ENCODE measurements around the gene KIF20A. TPM values are rescaled to one million over a fixed set of nuclear protein-coding genes. Genes with fewer than 3 reads are reported as not detected.

Gene KIF20A
- total RNA-seq, 1 donor from 2014 or later = 77.6 TPM

GRCh38 chr5:138213161-138214029 is 34.5 kb downstream of the KIF20A start, which contains the start of gene CDC23:
TSS of gene CDC23 (minus strand) at chr5:138213323. CDS start at chr5:138213312, 11 bp downstream.
- DNase-seq (ENCODE audit: low read depth, low spot score) = peak; percentile 86
- Mint-ChIP-seq H3K36me3 (ENCODE audit: low read depth) (no peaks in the 10 kb centered on the region), H3K4me3 (peak within 1 kb of the TSS; percentile 99), H3K9me3 (no peaks in the 10 kb centered on the region), H3K4me1 (peaks cover 24% of the 10 kb centered on the region), H3K27me3 (ENCODE audit: low read depth) (no peaks in the 10 kb centered on the region), H3K27ac (ENCODE audit: unreplicated experiment) (peak within 1 kb of the TSS; percentile 98)
- no peak for TF ChIP-seq CTCF (conservative IDR thresholded peaks at IDR 0.05)

GRCh38 chr5:138216799-138217198 is 37.9 kb downstream of the KIF20A start:
- Mint-ChIP-seq H3K4me3 (no peak overlapping the region), H3K9me3 (no peaks in the 10 kb centered on the region), H3K4me1 (peaks cover 17% of the 10 kb centered on the region), H3K27ac (ENCODE audit: unreplicated experiment) (no peak overlapping the region), H3K36me3 (ENCODE audit: low read depth) (no peaks in the 10 kb centered on the region), H3K27me3 (ENCODE audit: low read depth) (no peaks in the 10 kb centered on the region)
- DNase-seq (ENCODE audit: low read depth, low spot score) = no peak
- TF ChIP-seq CTCF (conservative IDR thresholded peaks at IDR 0.05) = no peak

- no peak for DNase-seq (ENCODE audit: low read depth, low spot score)
- TF ChIP-seq CTCF (conservative IDR thresholded peaks at IDR 0.05) = no peak
- Mint-ChIP-seq H3K27ac (ENCODE audit: unreplicated experiment) (no peak overlapping the region), H3K4me1 (peaks cover 7% of the 10 kb centered on the region), H3K4me3 (no peak overlapping the region), H3K27me3 (ENCODE audit: low read depth) (no peaks in the 10 kb centered on the region), H3K36me3 (ENCODE audit: low read depth) (no peaks in the 10 kb centered on the region), H3K9me3 (peaks cover 7% of the 10 kb centered on the region)
These were observed 44.6 kb downstream of the KIF20A start for GRCh38 chr5:138223532-138223931.

GRCh38 chr5:138224712-138225111 is 45.8 kb downstream of the KIF20A start:
- peaks cover 7% of the 10 kb centered on the region for H3K9me3 Mint-ChIP-seq
- H3K4me1 Mint-ChIP-seq = peaks cover 7% of the 10 kb centered on the region
- no peak for TF ChIP-seq CTCF (conservative IDR thresholded peaks at IDR 0.05)
- no peak overlapping the region for H3K27ac Mint-ChIP-seq (ENCODE audit: unreplicated experiment)
- no peaks in the 10 kb centered on the region for H3K36me3 Mint-ChIP-seq (ENCODE audit: low read depth)
- H3K27me3 Mint-ChIP-seq (ENCODE audit: low read depth) = no peaks in the 10 kb centered on the region
- DNase-seq (ENCODE audit: low read depth, low spot score) = no peak
- no peak overlapping the region for H3K4me3 Mint-ChIP-seq

GRCh38 chr5:138226910-138227309 is 48.0 kb downstream of the KIF20A start:
- TF ChIP-seq CTCF (conservative IDR thresholded peaks at IDR 0.05) = no peak
- Mint-ChIP-seq H3K4me3 (no peak overlapping the region), H3K9me3 (peaks cover 7% of the 10 kb centered on the region), H3K4me1 (peaks cover 7% of the 10 kb centered on the region), H3K36me3 (ENCODE audit: low read depth) (no peaks in the 10 kb centered on the region), H3K27me3 (ENCODE audit: low read depth) (no peaks in the 10 kb centered on the region), H3K27ac (ENCODE audit: unreplicated experiment) (no peak overlapping the region)
- no peak for DNase-seq (ENCODE audit: low read depth, low spot score)
